Measurements from ENCODE around the gene KAT6B.

- TF ChIP-seq CTCF (tag by site-specific recombination; IDR thresholded peaks at IDR 0.05) (no peak), ZNF311 (tag by site-specific recombination; IDR thresholded peaks at IDR 0.05; ENCODE audit: borderline replicate concordance) (no peak), ZFP3 (tag by site-specific recombination; IDR thresholded peaks at IDR 0.05; ENCODE audit: low read depth) (no peak), ZNF645 (tag by site-specific recombination; IDR thresholded peaks at IDR 0.05) (no peak), GLI4 (tag by site-specific recombination; IDR thresholded peaks at IDR 0.05) (no peak), ZNF510 (tag by site-specific recombination; IDR thresholded peaks at IDR 0.05; ENCODE audit: insufficient replicate concordance) (no peak), BCL11A (tag by site-specific recombination; IDR thresholded peaks at IDR 0.05; ENCODE audit: low read depth) (peak; percentile 22; the same call in 1 of the 2 replicates), ZNF830 (tag by site-specific recombination; IDR thresholded peaks at IDR 0.05; ENCODE audit: low read depth) (no peak), ZNF121 (tag by site-specific recombination; IDR thresholded peaks at IDR 0.05) (0 out of 2 replicates have a peak, but pooled peaks have one; percentile 28), REST (tag by site-specific recombination; IDR thresholded peaks at IDR 0.05) (no peak), ZNF626 (tag by site-specific recombination; IDR thresholded peaks at IDR 0.05) (no peak)
- TF ChIP-seq, protein P1, sequence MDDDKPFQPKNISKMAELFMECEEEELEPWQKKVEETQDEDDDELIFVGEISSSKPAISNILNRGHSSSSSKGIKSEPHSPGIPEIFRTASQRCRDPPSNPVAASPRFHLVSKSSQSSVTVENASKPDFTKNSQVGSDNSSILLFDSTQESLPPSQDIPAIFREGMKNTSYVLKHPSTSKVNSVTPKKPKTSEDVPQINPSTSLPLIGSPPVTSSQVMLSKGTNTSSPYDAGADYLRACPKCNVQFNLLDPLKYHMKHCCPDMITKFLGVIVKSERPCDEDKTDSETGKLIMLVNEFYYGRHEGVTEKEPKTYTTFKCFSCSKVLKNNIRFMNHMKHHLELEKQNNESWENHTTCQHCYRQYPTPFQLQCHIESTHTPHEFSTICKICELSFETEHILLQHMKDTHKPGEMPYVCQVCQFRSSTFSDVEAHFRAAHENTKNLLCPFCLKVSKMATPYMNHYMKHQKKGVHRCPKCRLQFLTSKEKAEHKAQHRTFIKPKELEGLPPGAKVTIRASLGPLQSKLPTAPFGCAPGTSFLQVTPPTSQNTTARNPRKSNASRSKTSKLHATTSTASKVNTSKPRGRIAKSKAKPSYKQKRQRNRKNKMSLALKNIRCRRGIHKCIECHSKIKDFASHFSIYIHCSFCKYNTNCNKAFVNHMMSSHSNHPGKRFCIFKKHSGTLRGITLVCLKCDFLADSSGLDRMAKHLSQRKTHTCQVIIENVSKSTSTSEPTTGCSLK (tag by site-specific recombination; IDR thresholded peaks at IDR 0.05) = no peak
- TF ChIP-seq, protein P2, sequence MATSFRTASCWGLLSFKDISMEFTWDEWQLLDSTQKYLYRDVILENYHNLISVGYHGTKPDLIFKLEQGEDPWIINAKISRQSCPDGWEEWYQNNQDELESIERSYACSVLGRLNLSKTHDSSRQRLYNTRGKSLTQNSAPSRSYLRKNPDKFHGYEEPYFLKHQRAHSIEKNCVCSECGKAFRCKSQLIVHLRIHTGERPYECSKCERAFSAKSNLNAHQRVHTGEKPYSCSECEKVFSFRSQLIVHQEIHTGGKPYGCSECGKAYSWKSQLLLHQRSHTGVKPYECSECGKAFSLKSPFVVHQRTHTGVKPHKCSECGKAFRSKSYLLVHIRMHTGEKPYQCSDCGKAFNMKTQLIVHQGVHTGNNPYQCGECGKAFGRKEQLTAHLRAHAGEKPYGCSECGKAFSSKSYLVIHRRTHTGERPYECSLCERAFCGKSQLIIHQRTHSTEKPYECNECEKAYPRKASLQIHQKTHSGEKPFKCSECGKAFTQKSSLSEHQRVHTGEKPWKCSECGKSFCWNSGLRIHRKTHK (tag by site-specific recombination; IDR thresholded peaks at IDR 0.05) = no peak
Measured at GRCh38 chr10:74921744-74922143, 95.3 kb downstream of the KAT6B start.

Data from HEK293 (cell line).